Keratinocyte (primary cell): Measurements from ENCODE around the gene TNFRSF19.

ENCODE experiments used
- CTCF ChIP-seq, 3 experiments: IDR thresholded peaks in 1 of 3; conservative IDR thresholded peaks in 1 of 3; optimal IDR thresholded peaks in 1 of 3; 2 replicates in 2 of 3; 3 replicates in 1 of 3; pipeline versions ENCODE3 to v1.5.1; 2011; ENCODE audit warnings: low read length in 3 of 3, mild to moderate bottlenecking in 3 of 3, moderate library complexity in 2 of 3, control low read depth in 1 of 3, inconsistent platforms in 1 of 3; ENCODE audit not compliant: insufficient read depth in 2 of 3; ENCODE audit errors: extremely low read depth in 1 of 3
- EZH2 ChIP-seq: IDR thresholded peaks from one replicate; pipeline ENCODE4 v1.6.1; 2012; ENCODE audit warnings: inconsistent platforms, mild to moderate bottlenecking, low read length, moderate library complexity

GRCh38 chr13:23541221-23541824 is 28.9 kb upstream of the TNFRSF19 start:
- TF ChIP-seq CTCF (optimal IDR thresholded peaks at IDR 0.05 in 1 of 3, IDR thresholded peaks at IDR 0.05 in 1 of 3, conservative IDR thresholded peaks at IDR 0.05 in 1 of 3; ENCODE audit: extremely low read depth in 1 of 3, insufficient read depth in 2 of 3, low read length in 3 of 3), result no peak
- no peak for TF ChIP-seq EZH2
